ENCODE measurements around the gene BPNT1. TPM values are rescaled to one million over a fixed set of nuclear protein-coding genes. Genes with fewer than 3 reads are reported as not detected.

BPNT1 gene
- total and polyA plus RNA-seq, 10 donors, result 15.3 to 25.8 (median 19.5) TPM

GRCh38 chr1:220099826-220100225, 10.2 kb upstream of the BPNT1 start:
- intact Hi-C loops (cut with DNase I; ENCODE audit: low total_unique reads), result loop anchor here (10.0 kb wide), 1 partner anchor 55 kb away; the partner anchor contains the start of gene EPRS1
- Histone ChIP-seq H3K27ac (no peak overlapping the region), H3K36me3 (peaks cover under 1 to 89% (median 57%) of the 10 kb centered on the region in 6 donors), H3K4me1 (peaks cover 8 to 40% (median 17%) of the 10 kb centered on the region in 6 donors), H3K27me3 (replicated peaks in 1 of 7) (no peaks in the 10 kb centered on the region), H3K9me3 (no peaks in the 10 kb centered on the region), H3K4me3 (no peak overlapping the region)
- DNase-seq, result no peak
- TF ChIP-seq POLR2AphosphoS5 (IDR thresholded peaks at IDR 0.05) (no peak), CTCF (IDR thresholded peaks at IDR 0.05 in 8 of 11, conservative IDR thresholded peaks at IDR 0.05 in 3 of 11) (no peak), POLR2A (IDR thresholded peaks at IDR 0.05) (no peak)

GRCh38 chr1:220094016-220094911, 4.7 kb upstream of the BPNT1 start, which contains the start of gene IARS2:
Gene IARS2 (plus strand): TSS chr1:220094132. CDS start chr1:220094217, 85 bp downstream.
- Histone ChIP-seq H3K36me3 (peaks cover 0 to 34% (median 15%) of the 10 kb centered on the region in 6 donors), H3K4me3 (peak within 1 kb of the TSS; percentile 82 to 100 (median 98)), H3K9me3 (no peaks in the 10 kb centered on the region), H3K27ac (peak within 1 kb of the TSS; percentile 74 to 93 (median 88)), H3K27me3 (replicated peaks in 1 of 7) (no peaks in the 10 kb centered on the region), H3K4me1 (peaks cover 10 to 55% (median 29%) of the 10 kb centered on the region in 6 donors)
- DNase-seq, result peak; percentile 97
- intact Hi-C loops (cut with DNase I; ENCODE audit: low total_unique reads), result loop anchor here (10.0 kb wide), 1 partner anchor 49 kb away; the partner anchor contains the start of gene EPRS1
- WGBS, 5 donors, result 2 to 9% (median 4%) methylated on average over 21 to 73 of the region's 73 CpGs
- TF ChIP-seq POLR2A (IDR thresholded peaks at IDR 0.05) (peak in 1 of 3 donors; percentile 63), CTCF (IDR thresholded peaks at IDR 0.05 in 8 of 11, conservative IDR thresholded peaks at IDR 0.05 in 3 of 11) (peak in 1 of 11 experiments; percentile 21), POLR2AphosphoS5 (IDR thresholded peaks at IDR 0.05) (peak; percentile 84 to 87 (median 87))

GRCh38 chr1:220093361-220094015, 3.9 kb upstream of the BPNT1 start:
- H3K27me3 ChIP-seq (replicated peaks in 1 of 7), result no peaks in the 10 kb centered on the region
- TF ChIP-seq POLR2A (IDR thresholded peaks at IDR 0.05) (no peak), CTCF (IDR thresholded peaks at IDR 0.05 in 8 of 11, conservative IDR thresholded peaks at IDR 0.05 in 3 of 11) (no peak), POLR2AphosphoS5 (IDR thresholded peaks at IDR 0.05) (no peak)
- H3K27ac ChIP-seq, result peak overlapping the region in 7 of 8 donors; percentile 36 to 93 (median 89)
- H3K9me3 ChIP-seq, result no peaks in the 10 kb centered on the region
- no peak for DNase-seq
- intact Hi-C loops (cut with DNase I; ENCODE audit: low total_unique reads), result loop anchor here (10.0 kb wide), 1 partner anchor 49 kb away; the partner anchor contains the start of gene EPRS1
- H3K4me3 ChIP-seq, result peak overlapping the region; percentile 82 to 100 (median 98)
- peaks cover 0 to 26% (median 12%) of the 10 kb centered on the region in 6 donors for H3K36me3 ChIP-seq
- peaks cover 10 to 63% (median 37%) of the 10 kb centered on the region in 6 donors for H3K4me1 ChIP-seq
- WGBS, 5 donors, result 28 to 33% (median 32%) methylated on average over 12 of the region's 12 CpGs
